HL-60 (cell line): ENCODE results near the gene IGSF23.

Experiments
- DNase-seq, 2 experiments: peaks; one replicate each; pipeline ENCODE4 v3.0.0-alpha.2; 2010 to 2020; ENCODE audit warnings: low read depth in 1 of 2, low spot score in 1 of 2
- H3K27ac ChIP-seq: fragments of 250-450 bp; sonication (Bioruptor Pico); replicated peaks from 2 replicates; pipeline ENCODE4 v1.5.1; 2020; ENCODE audit warnings: mild to moderate bottlenecking, moderate library complexity
- H3K27me3 ChIP-seq: fragments of 250-450 bp; sonication (Bioruptor Pico); 2 replicates; pipeline ENCODE4 v1.5.1; 2021; ENCODE audit warnings: mild to moderate bottlenecking, moderate library complexity; ENCODE audit not compliant: insufficient read depth, poor library complexity, severe bottlenecking
- H3K4me3 ChIP-seq: replicated peaks from 2 replicates; pipeline ENCODE4 v1.5.1; 2011; ENCODE audit warnings: mild to moderate bottlenecking, control low read depth, low read length; ENCODE audit not compliant: insufficient read depth
- GABPA ChIP-seq: IDR thresholded peaks from 2 replicates; pipeline ENCODE4 v1.6.1; 2012; ENCODE audit warnings: low read depth
- POLR2AphosphoS5 ChIP-seq: IDR thresholded peaks from 2 replicates; pipeline ENCODE4 v1.6.1; 2012; ENCODE audit warnings: low read depth
- REST ChIP-seq: IDR thresholded peaks from 2 replicates; pipeline ENCODE4 v1.6.1; 2012; ENCODE audit warnings: low read depth; ENCODE audit not compliant: insufficient replicate concordance
- SPI1 ChIP-seq: IDR thresholded peaks from 2 replicates; pipeline ENCODE4 v1.6.1; 2012; ENCODE audit warnings: low read depth, mild to moderate bottlenecking, borderline replicate concordance
- TF ChIP-seq, protein P1 (sequence below): IDR thresholded peaks from one replicate; pipeline ENCODE4 v1.5.1; 2011; ENCODE audit warnings: low read length, control low read depth, inconsistent platforms; ENCODE audit not compliant: insufficient read depth

Gene IGSF23

GRCh38 chr19:44635581-44636438 lies 22.4 kb downstream of the IGSF23 start:
- DNase-seq: peak in 1 of 2 experiments; percentile 86
- TF ChIP-seq REST: no peak
- TF ChIP-seq, protein P1, sequence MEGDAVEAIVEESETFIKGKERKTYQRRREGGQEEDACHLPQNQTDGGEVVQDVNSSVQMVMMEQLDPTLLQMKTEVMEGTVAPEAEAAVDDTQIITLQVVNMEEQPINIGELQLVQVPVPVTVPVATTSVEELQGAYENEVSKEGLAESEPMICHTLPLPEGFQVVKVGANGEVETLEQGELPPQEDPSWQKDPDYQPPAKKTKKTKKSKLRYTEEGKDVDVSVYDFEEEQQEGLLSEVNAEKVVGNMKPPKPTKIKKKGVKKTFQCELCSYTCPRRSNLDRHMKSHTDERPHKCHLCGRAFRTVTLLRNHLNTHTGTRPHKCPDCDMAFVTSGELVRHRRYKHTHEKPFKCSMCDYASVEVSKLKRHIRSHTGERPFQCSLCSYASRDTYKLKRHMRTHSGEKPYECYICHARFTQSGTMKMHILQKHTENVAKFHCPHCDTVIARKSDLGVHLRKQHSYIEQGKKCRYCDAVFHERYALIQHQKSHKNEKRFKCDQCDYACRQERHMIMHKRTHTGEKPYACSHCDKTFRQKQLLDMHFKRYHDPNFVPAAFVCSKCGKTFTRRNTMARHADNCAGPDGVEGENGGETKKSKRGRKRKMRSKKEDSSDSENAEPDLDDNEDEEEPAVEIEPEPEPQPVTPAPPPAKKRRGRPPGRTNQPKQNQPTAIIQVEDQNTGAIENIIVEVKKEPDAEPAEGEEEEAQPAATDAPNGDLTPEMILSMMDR: no peak
- no peak for TF ChIP-seq GABPA
- peak; percentile 50; the same call in 1 of the 2 replicates for TF ChIP-seq SPI1
- peak; percentile 63 for TF ChIP-seq POLR2AphosphoS5
- Histone ChIP-seq H3K4me3 (no peak overlapping the region), H3K27ac (peak overlapping the region; percentile 45), H3K27me3 (no peaks in the 10 kb centered on the region)

GRCh38 chr19:44636439-44637389 lies 23.4 kb downstream of the IGSF23 start:
- peak in 1 of 2 experiments; percentile 24 for DNase-seq
- Histone ChIP-seq H3K27ac (peak overlapping the region; percentile 45), H3K27me3 (no peaks in the 10 kb centered on the region), H3K4me3 (no peak overlapping the region)
- TF ChIP-seq POLR2AphosphoS5 (no peak), REST (no peak), SPI1 (no peak), GABPA (no peak)
- TF ChIP-seq, protein P1: no peak

- no peak overlapping the region for H3K4me3 ChIP-seq
- DNase-seq: no peak
- H3K27ac ChIP-seq: no peak overlapping the region
- no peaks in the 10 kb centered on the region for H3K27me3 ChIP-seq
- TF ChIP-seq, protein P1: no peak
- no peak for TF ChIP-seq REST
- TF ChIP-seq GABPA: no peak
- TF ChIP-seq SPI1: no peak
- TF ChIP-seq POLR2AphosphoS5: no peak
Measured at GRCh38 chr19:44637390-44637764, 24.0 kb downstream of the IGSF23 start.
